ENCODE measurements around the gene GALNT9. TPM values are rescaled to one million over a fixed set of nuclear protein-coding genes. Genes with fewer than 3 reads are reported as not detected.
A peak's percentile ranks its signal among the peaks of the same experiment; 100 is the strongest.

GALNT9 gene
- total RNA-seq, 1 donor: not detected

DNA sequence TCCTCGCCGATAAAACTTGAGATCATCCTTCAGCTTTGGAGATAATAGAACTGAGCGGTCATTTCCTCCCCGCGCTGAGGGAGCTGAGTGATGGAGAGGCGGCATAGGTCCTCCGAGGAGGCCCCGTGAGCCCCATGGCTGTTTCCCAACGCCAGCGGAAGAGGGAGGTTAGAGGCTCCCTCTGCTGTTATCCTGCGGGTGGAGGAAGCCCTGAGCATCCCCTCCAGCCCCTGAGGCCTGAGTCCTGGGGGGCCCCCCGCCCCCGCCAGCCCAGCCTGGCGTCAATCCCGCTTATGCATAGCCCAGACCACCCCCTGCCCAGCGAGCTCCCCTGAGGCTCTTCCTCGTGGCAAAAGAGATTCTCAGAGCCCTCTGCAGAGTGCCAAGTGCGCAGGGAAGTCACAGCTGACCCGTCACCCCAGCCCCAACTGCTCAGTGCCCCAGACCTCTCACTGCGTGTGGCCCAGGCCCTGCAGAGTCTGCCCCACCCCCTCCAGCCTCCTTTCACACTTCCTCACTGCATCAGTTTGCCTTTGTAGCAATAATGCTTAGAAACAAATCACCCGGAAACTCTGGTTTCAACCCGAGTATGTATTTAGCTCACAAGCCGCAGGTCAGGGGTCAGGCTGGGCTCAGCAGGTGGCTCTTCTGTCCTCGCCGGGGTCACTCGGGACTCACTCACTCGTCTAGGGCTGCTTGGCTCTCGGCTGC lies 44.7 kb upstream of the GALNT9 start:
- TF ChIP-seq, protein P1, sequence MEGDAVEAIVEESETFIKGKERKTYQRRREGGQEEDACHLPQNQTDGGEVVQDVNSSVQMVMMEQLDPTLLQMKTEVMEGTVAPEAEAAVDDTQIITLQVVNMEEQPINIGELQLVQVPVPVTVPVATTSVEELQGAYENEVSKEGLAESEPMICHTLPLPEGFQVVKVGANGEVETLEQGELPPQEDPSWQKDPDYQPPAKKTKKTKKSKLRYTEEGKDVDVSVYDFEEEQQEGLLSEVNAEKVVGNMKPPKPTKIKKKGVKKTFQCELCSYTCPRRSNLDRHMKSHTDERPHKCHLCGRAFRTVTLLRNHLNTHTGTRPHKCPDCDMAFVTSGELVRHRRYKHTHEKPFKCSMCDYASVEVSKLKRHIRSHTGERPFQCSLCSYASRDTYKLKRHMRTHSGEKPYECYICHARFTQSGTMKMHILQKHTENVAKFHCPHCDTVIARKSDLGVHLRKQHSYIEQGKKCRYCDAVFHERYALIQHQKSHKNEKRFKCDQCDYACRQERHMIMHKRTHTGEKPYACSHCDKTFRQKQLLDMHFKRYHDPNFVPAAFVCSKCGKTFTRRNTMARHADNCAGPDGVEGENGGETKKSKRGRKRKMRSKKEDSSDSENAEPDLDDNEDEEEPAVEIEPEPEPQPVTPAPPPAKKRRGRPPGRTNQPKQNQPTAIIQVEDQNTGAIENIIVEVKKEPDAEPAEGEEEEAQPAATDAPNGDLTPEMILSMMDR (IDR thresholded peaks at IDR 0.05; ENCODE audit: insufficient read depth, low read depth, low read length): peak; percentile 16
- H3K4me3 ChIP-seq (ENCODE audit: low read depth, low read length): no peak overlapping the region
- peak; percentile 10 for DNase-seq (ENCODE audit: low read depth)

DNA sequence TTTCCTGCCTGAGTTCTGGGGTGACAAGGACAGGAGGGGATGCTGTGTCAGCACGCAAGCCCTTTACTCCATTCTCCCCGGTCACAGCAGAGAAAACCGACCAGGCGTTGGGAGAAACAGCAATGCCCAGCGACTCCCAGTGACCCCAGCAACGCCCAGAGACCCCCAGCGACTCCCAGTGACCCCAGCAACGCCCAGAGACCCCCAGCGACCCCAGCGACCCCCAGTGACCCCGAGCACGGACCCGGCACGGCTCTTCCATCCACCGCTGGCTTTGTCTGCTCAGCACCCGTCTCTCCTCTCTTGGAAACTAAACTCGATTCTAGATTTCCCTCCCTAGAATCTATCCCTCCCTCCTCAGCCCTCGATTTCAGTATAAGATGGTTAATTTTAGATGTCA lies 38.5 kb upstream of the GALNT9 start:
- DNase-seq (ENCODE audit: low read depth): no peak
- TF ChIP-seq, protein P1 (IDR thresholded peaks at IDR 0.05; ENCODE audit: insufficient read depth, low read depth, low read length): no peak
- no peak overlapping the region for H3K4me3 ChIP-seq (ENCODE audit: low read depth, low read length)

DNA sequence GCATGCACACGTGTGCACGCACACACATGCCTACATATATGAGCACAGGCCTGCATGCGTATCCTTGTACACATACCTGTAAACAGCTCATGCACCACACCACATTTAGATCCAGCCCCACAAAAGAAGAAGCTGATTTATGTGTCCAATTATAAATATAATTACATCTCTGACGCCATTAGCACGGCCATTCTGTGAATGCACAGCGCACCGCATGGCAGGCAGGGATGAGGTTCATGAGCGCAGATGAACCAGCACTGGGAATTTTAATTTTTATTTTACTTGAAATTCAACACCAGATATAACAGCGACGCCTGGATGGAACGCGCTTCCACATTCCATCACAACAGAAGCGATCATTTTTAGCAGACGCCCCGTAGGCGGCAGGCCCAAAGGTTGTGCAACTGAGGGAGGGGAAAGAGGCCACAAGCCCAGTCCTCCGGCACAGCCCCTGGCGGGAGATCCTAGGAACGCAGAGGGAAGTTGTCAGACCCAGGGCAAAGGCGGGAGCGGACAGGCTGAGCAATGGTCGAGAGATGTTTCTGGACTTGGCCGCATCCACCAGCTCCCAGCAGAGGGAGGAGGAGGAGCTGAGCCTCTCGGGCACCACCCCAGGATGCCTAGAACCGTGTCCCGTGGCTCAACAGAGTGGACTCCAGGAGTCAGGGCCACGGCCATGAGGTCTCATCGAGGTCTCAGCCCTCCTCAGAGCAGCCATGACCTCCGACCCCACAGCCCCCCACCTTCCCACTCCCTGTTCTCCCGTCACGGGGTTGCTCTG lies 37.9 kb upstream of the GALNT9 start:
- DNase-seq (ENCODE audit: low read depth): peak; percentile 45
- TF ChIP-seq, protein P1 (IDR thresholded peaks at IDR 0.05; ENCODE audit: insufficient read depth, low read depth, low read length): no peak
- H3K4me3 ChIP-seq (ENCODE audit: low read depth, low read length): no peak overlapping the region

DNA sequence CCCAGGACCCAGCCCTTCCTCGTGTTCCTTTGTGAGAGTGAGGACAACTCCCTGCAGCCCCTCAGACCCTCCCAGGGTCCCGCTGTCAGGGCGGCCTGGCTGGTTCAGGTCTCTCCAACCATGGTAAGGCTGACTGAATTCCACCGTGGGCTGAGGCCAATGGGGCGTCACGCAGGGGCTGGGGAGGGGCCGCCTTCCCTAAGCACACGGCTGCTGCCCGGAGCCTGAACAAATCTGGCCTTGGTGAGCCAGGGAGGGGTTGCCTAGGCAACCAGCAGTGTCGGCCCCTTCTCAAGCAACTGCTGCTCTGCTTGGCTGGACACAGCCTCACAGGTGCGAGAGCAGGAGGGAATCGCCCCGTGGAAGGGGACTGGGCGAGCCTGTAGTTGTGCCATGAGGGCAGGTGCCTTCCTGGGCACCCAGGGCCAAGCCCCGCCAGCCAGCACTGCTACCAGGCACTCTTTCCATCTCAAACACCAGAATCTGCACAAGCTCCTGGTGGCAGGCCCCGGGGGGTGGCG lies 37.0 kb upstream of the GALNT9 start:
- H3K4me3 ChIP-seq (ENCODE audit: low read depth, low read length): no peak overlapping the region
- TF ChIP-seq, protein P1 (IDR thresholded peaks at IDR 0.05; ENCODE audit: insufficient read depth, low read depth, low read length): no peak
- no peak for DNase-seq (ENCODE audit: low read depth)

DNA sequence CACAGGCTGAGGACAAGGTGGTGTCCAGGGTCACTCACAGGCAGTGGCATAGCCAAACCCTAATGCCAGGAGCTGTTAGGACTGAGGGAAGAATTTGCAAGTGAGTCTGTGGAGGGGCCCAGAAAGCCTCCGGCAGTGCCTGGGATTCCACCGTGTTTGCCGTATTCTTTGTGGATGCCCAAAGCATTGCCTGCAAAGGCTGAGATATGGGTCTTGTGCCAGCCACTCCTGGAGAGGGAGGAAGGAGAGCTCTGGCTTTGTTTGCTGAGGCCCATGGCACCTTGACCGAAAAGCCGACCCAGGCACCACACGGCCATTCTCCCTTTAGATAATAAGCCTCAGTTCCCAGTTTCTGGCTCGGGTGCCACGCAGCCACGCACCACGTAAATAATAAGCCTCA lies 35.8 kb upstream of the GALNT9 start:
- no peak for DNase-seq (ENCODE audit: low read depth)
- no peak overlapping the region for H3K4me3 ChIP-seq (ENCODE audit: low read depth, low read length)
- TF ChIP-seq, protein P1 (IDR thresholded peaks at IDR 0.05; ENCODE audit: insufficient read depth, low read depth, low read length): no peak

DNA sequence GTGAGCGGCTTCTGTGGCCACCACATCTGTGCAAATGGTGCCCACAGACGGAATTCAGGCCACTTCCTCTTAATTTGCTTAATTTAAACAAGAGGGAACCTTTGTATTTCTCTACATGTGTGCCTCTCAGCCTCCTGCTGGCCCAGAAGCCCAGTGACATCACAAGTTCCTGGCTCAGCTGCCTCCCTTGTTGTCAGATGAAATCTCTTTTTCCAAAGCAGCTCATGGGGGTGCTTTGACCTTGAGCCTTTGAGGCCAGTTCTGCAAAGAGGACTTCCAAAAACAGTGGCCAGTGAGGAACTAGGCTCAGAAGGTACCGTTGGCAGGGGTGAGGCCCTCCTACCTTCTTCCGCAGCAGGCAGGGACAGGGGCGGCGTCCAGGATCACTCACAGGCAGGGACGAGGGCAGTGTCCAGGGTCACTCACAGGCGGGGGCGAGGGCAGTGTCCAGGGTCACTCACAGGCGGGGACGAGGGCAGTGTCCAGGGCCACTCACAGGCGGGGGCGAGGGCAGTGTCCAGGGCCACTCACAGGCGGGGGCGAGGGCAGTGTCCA lies 35.0 kb upstream of the GALNT9 start:
- no peak overlapping the region for H3K4me3 ChIP-seq (ENCODE audit: low read depth, low read length)
- no peak for DNase-seq (ENCODE audit: low read depth)
- TF ChIP-seq, protein P1 (IDR thresholded peaks at IDR 0.05; ENCODE audit: insufficient read depth, low read depth, low read length): no peak
